Hypothalamus (tissue), 51 donors: ENCODE results near the gene CLCN1.

Experiments used
- DNase-seq, 51 donors: peaks; one replicate each; lab custom pipeline; 2025; lab: John Stamatoyannopoulos, UW

CLCN1 gene

DNA sequence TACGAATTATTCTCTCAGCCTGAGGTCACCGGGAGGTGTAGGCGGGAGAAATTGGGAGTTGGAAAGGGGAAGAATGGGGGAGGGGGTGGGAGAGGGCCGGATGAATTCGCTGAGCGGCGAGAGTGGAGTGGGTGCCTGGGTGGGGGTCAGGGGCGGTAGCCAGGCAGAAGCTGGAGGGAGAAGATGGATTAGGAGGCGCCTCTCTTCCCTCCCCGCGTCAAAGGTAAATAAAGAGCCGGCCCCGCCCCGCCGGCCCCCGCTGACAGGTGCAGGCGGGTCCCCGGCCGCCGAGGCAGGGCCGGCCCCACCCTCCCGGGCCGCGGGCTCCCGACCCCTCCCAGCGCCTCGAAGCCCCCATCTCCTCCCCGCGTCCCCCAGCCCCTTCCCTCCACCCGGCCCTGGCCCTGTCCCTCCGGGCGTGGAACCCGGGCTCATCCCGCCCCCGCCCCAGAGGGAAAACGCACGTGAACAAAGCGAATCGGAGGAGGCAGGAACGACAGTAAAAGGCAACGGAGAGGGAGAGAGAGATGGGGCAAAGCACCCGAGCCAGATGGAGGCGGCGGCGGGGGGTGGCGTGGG lies 45.7 kb downstream of the CLCN1 start:
- DNase-seq = peak in 6 of 51 donors; percentile 35 to 72 (median 48)

DNA sequence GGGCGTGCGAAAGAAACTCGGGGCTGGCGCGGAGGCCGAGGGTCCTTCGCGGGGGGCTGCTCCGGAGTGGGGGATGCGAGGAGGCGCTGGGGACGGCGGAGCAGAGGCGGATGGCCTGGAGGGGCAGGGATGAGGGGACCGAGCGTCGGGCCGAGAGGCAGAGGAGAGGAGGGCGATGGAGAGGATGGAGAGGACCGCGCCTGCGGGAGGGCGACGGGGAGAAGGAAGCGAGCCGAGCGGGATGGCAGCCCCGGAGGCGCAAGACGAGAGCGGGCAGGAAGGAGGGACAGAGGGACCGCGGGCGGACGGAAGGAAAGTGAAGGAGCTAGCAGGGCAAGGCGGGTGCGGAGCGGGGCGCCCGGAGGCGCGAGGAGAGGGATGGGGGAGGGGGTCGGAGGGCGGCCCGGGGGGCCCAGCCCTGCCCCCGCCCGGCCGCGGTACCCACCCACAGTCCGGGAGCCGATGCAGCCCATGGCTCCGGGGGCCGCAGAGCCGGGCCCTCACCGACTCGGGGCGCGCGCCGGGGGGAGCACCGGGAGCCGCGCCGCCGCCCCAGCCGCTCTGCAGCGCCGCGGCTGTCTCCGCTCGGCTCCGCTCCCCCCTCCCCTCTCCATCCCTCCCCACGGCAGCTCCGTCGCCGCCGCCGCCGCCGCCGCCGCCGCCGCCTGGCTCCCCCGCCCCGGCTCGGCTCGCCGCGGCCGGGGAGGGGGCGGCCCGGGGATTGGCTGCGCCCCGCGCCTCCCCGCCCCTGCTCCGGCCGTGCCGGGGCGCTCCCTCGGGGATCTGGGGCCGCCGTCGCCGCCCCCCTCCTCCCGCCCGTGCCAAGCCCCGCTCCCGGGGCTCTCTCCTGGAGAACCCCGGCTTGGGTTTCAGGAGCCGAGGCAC lies 46.5 kb downstream of the CLCN1 start, which contains the start of gene FAM131B:
TSS of gene FAM131B (minus strand) at position 583 of the 885 bp plus-strand sequence. CDS start at position 473, 110 bp downstream.
- peak in 28 of 51 donors; percentile 14 to 74 (median 53) for DNase-seq

DNA sequence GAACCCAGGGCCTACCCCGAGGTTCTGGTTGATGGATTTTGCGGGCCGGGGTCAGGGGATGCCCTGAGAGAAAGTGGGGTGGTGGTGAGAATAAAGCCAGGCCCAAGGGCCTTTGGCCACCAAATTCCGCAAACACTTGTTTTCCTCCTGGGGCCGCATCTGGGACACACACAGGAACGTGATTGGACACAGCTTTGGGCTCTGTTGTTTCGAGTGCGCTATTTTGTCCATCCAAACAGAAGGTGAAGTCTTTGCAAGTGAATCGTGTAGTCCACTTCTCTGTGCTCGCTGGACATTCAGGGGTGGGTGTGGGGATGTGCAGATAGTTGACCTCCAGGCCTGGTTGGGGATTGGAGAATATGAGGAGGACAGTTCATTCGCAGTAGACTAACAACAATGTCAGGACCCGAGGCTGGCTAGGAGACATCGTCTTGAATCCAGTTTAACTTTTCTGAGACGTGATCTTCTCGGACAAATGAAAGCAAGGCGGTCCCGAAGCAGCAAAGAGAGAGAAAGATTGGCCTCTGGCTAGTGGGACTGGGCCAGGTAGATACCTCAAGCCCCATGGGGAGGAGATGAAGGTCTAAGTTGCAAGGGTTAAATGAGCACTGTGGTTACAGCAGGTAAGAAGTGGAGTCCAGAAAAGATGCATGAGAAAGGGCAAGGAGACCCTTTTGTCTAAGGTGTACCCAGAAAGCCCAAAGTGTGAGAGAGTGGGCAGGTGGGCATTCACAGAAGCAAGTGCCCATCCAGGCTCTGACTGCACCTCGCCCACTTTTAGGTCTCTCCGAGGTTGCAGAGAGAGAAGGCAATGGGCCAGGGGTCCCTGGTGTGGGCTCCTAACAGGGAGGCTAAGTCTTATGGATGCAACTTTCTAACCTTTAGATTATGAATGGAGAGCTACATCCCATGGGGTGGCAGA lies 47.4 kb downstream of the CLCN1 start:
- peak in 4 of 51 donors; percentile 48 to 67 (median 54) for DNase-seq

DNA sequence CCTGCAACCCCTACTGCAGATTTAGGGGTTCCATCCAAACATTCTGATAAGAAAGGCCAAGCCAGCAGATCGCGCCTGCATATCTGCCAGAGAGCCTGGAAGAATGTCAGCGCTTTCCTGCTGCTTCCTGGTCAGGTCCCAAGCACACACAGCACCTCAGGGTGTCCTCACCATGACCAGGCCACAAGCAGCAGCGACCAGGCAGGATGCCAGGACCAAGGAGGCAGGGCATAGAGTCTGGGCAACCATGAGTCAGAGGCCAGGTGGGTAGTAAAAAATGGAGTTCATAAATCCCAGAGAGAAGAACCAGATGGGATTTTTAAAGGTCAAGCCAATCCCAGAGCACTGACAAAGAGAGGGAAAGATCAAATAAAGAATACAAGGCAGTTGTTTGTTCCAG lies 52.1 kb downstream of the CLCN1 start:
- DNase-seq = no peak

DNA sequence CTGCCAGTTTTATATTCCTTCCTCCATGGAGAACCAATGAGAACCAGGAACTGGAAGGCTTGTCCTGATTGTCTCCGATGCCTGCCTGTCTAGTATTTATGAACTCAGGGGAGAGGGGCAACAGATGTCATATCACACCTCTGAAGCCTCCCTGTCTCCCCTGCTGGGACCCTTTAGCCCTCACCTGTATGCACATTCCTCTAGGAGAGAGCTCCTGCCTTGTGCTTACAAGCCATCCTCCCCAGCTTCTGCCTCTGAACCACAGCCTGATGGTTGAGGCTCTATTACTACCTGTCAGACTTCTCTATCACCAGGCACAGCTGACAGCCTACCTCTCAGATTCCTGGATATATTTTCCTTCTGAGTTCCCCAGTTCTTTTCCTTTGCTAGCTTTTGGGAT lies 52.5 kb downstream of the CLCN1 start:
- no peak for DNase-seq

DNA sequence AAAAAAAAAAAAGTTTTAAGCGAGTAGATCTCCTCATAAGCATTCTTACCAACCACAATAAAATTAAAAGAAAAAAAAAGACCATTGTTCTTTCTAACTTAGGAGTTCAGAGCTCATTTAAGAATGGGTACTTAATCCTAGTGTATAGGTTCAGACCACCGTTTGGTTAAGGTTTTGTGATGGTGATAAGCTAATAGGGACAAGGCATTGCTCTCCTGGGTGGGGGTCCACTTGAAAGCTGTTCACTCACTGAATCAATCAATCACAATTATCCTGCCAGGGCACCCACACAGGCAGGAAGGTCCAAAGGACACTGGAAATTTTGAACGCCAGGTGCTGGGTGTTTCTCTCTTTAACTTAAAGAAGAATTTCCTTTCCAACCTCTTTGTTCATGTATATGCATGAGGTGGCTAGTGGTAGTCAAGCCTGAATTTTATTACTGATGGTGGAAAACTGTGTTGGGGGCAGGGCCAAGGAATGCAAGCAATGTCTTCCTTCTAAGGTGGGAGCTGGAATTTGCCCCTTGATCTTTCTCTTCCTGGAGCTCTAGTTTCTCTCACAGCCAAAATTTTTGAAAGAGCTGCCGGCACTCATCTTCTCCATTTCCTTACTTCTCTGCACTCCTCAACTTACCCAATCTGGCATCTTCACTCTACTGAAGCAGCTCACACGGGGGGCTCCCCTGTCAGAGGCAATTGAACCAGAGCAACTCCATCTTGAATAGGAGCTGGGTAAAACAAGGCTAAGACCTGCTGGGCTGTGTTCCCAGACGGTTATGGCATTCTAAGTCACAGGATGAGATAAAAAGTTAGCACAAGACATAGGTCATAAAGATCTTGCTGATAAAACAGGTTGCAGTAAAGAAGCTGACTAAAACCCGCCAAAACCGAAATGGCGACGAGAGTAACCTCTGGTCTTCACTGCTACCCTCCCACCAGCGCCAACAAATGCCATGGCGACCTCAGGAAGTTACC lies 54.1 kb downstream of the CLCN1 start:
- DNase-seq = no peak

DNA sequence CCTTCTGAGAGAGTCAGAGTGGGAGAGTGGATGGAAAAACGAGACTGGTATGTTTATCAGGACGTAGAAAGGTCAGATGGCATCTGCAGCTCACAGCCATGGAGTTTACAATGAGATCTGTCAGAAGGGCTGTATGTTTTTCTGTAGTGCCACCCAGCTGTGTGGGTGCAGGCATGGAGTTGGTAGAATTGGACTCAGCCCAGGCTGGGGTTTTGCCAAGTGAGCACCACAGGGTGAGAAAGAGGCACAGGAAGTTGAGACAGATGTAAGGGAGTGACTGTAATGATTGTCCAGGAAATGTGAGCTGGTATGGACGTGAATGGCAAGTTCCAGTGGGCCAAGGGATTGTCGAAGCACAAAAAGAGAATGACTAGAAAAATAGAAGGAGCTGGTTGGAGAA lies 56.2 kb downstream of the CLCN1 start:
- peak in 40 of 51 donors; percentile 5 to 90 (median 70) for DNase-seq

DNA sequence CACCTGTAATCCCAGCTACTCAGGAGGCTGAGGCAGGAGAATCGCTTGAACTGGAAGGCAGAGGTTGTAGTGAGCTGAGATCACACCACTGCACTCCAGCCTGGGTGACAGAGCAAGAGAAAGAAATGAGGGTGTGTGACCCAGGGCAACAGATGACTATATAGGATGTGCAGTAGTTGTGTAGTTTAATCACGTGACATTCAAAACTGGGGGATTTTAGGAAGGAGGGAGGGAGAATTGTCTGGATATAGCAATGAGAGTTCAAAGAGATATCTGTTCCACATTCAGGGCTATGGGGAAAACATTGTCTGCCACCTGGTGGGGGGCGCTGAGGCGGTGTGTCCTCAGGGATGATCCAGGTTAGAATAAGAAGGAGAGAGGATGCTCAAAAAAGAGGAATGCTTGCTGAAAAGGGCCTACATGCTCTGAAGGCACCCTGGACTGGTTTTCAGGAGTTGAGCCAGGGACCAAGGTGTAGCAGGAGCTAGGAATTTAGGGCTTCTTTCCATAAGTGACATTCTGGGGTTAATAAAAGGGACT lies 57.4 kb downstream of the CLCN1 start:
- no peak for DNase-seq

DNA sequence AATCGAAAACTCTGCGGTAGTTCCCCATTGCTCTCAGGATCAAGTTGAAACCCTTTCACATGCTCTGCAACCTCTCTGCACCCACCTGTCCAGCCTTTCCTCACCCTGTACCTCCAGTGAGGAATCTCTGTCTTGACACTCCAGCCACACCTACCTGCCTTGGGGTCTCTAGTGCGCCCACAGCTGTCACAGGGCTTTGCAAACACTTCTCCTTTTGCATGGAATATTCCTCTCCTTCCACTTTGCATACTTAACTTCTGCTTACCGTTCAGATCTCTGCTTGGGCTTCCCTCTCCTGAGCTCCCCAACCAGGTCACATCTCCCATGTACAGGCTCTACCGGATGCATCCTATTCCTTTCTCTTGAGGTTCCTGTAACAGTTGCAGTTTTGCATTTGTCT lies 58.6 kb downstream of the CLCN1 start:
- DNase-seq = no peak

DNA sequence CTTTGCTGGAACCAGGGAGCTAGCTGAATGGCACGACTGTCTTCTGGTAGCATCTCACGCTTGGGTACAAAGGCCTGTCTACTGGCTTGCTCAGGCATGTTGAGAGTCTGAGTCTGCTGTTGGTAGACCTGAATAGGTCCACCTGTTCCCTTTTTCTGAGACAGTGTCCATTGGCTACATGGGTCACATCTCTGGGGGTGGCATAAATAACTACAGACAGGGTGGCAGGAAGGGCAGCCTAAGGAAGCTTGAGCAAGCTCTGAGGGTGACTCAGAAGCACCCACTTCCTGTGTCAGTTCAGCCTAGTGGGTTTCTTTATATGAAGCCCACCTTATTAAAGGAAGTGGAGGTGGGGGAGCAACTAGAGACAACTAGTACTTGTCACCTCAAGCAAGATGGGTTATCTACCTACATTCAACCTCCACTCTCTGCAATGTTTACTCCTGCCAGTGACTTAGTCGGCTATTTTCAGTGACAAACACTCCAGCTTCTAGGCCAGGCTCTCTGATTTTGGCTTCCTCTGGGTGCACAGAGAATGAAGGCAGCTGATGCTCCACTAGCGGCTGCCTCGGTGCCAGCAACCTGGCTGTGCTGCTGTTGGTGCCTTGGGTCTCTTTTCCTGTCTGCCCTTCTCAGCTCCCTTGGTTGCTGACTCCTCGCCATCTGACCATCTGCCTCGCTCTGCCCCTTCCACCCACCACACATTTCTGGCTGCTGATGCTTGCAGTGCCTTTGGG lies 59.6 kb downstream of the CLCN1 start:
- no peak for DNase-seq

DNA sequence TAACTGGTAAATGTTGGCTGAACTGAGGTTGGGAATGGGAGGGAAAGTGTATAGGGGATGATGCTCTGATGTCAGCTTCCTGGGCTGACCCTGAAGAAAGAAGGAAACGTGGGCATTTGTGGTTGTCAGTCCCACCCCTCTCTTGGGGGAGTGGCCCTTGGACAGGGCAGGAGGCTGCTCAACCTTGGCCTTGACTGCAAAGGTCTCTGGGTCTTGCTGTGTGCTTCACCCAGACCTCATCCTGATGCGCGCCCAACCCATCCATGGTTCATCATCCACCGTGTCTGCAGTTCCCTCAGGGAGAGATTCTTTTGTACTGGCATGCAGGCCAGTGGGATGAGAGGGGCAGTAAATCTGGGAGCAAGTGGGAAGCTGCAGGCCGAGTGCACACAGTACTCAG lies 60.5 kb downstream of the CLCN1 start:
- no peak for DNase-seq

DNA sequence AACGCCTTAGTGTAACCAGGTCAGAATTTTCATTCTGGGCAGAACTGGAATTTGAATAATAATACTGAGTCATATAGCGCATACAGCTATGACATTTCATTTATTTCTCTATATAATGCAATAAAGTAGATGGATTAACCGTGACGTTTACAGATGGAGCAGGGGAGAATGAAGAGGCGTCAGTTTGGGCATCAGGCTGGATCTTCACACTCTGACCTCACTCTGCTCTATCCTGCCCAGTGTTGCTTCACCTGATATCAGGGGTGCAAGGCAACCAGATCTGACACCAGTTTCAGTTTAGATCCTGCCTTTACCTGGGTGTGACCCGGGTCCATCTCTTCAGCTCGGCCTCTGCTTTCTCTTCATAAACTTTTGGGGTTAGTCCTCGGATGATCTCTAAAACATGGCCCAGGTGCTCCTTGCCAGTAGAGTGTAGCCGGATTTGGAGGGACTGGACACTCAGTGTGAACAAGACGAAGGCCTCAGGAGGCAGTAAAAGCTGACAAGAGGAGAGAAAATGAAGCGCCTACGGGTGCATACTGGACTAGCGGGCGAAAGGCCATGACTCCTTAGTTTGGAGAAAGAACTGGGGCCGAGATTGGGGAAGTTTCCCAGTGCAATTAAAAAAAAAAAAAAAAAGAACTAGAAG lies 63.8 kb downstream of the CLCN1 start:
- peak in 3 of 51 donors; percentile 53 to 57 (median 54) for DNase-seq

DNA sequence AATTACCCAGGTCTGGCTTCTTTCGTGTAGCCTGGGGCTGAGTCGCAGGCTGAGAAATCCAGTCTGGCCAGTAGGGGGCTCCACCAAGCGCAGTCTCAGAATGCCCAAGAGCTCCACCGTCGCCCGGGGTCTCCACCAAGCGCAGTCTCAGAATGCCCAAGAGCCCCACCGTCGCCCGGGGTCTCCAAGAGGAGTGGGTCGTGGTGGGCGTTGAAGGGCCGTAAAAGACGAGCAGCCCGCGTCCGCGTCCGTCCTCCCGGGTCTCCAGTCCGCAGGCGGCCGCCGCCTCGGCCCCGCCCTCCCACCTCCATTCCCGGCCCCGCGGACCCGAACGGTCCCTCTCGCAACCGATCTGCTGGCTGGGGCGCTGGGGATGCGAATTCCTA lies 64.3 kb downstream of the CLCN1 start:
- peak; percentile 39 to 90 (median 73) for DNase-seq

DNA sequence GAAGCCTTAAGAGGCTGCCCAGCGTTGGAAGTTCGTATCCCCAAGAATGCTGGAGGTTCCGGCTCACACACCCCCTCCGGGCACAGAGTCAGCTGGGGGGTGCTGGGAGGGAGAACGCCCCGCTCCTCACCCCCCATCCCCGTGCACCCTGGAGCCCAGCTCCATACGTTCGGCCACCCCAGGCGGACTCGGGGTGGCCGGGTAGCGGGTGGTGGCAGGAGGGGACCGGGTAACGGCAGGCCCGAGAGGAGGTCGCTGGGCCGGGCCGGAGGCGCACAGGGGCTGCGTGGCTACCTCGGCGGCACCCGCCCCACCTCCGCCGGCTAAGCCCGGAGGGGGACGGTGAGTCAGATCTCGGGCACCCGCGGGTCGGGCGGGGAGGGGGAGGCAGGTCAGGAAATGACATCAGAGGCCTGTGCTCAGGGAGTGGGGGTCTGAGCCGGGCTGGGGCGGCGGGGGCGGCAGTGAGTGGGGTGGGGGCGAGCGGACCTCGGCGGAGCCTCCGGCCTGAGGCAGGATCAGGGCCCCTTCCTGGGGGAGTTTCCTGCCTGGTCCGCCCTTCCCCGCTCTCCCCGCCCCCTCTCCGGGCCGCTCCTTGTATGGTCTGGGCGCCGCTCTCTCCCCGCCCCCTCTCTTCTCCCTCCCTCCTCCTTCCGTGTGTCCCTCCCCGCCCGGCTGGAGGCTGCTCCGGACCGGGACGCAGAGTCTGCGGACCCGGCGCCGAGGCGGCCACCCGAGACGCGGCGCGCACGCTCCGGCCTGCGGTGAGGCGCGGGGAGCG lies 64.9 kb downstream of the CLCN1 start, which contains the start of gene ZYX:
TSS of gene ZYX (plus strand) at position 700 of the 781 bp plus-strand sequence. CDS start 227 bp downstream, outside the sequence.
- DNase-seq = peak; percentile 47 to 94 (median 80)

DNA sequence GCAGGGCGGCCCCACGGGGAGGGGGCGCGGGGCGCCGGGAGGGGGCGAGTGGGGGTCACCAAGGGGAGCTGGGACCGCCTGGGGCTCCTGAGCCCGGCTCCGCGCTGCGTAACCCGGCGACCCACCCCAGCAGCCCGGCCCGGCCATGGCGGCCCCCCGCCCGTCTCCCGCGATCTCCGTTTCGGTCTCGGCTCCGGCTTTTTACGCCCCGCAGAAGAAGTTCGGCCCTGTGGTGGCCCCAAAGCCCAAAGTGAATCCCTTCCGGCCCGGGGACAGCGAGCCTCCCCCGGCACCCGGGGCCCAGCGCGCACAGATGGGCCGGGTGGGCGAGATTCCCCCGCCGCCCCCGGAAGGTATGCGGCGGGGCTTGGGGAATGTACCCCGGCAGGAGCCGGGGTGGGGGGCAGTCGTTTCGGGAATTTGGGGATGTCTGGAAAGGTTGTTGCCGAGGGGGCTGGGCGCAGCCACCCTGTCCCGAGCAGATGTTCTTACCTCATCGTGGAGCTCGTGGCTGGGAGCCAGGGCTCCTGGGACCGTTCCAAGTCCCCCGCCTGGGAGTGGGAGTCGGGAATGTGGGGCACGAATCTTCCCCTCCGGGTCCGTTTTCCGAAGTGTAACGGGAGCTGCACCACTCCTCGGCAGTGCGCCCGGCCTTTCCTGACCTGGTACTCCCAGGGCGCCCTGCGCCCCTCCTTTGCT lies 65.7 kb downstream of the CLCN1 start:
- peak in 32 of 51 donors; percentile 14 to 74 (median 40) for DNase-seq

DNA sequence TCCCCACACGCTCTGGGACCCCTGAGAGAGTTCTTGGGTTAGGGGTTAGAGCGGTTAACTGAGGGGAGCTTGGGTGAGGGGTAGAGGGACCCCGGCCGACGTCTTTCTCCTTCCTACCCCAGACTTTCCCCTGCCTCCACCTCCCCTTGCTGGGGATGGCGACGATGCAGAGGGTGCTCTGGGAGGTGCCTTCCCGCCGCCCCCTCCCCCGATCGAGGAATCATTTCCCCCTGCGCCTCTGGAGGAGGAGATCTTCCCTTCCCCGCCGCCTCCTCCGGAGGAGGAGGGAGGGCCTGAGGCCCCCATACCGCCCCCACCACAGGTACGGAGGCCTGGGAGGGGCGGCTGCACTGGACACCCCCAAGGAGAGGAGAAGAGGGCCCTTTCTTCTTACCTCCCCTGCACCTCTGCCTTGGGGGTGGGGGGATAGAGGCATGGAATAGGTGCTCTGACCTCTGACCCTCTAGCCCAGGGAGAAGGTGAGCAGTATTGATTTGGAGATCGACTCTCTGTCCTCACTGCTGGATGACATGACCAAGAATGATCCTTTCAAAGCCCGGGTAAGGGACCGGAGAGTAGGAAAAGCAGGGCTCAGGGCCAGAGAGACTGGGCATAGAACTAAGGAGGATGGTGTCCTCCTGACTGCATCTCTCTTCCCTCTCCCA lies 66.3 kb downstream of the CLCN1 start:
- no peak for DNase-seq
